NCI-H2196 treated with DMSO at 0.1 percent for 48 hours (cell line): ENCODE measurements around the gene TRPM2.
"Not testable (repeated sequence)": the region's sequence is repeated elsewhere in the genome, so short reads cannot be mapped to it uniquely, and the experiment has no call there.

Source experiments
- DNase-seq: peaks from one replicate; lab custom pipeline; 2025; ENCODE audit not compliant: unreplicated experiment; lab: John Stamatoyannopoulos, UW

TRPM2 gene

GRCh38 chr21:44395260-44395659, 41.8 kb downstream of the TRPM2 start:
- no peak for DNase-seq

- DNase-seq, result not testable (repeated sequence)
Observed at GRCh38 chr21:44396803-44397202, 43.4 kb downstream of the TRPM2 start.

- no peak for DNase-seq
Observed at GRCh38 chr21:44397431-44398031, 44.1 kb downstream of the TRPM2 start.

GRCh38 chr21:44398499-44398898, 45.1 kb downstream of the TRPM2 start:
- DNase-seq, result no peak

- no peak for DNase-seq
Observed at GRCh38 chr21:44399151-44399954, 45.9 kb downstream of the TRPM2 start.

GRCh38 chr21:44399955-44400790, 46.8 kb downstream of the TRPM2 start:
- no peak for DNase-seq

- DNase-seq, result no peak
Observed at GRCh38 chr21:44400791-44401385, 47.5 kb downstream of the TRPM2 start.

- DNase-seq, result no peak
Observed at GRCh38 chr21:44401386-44402160, 48.2 kb downstream of the TRPM2 start.

- DNase-seq, result no peak
Observed at GRCh38 chr21:44402323-44403105, 49.1 kb downstream of the TRPM2 start.

GRCh38 chr21:44403106-44404020, 49.9 kb downstream of the TRPM2 start:
- no peak for DNase-seq

GRCh38 chr21:44404482-44404881, 51.1 kb downstream of the TRPM2 start:
- not testable (repeated sequence) for DNase-seq

- no peak for DNase-seq
Observed at GRCh38 chr21:44405091-44405947, 51.9 kb downstream of the TRPM2 start.

GRCh38 chr21:44405948-44406872, 52.8 kb downstream of the TRPM2 start:
- no peak for DNase-seq

GRCh38 chr21:44406953-44407352, 53.5 kb downstream of the TRPM2 start:
- DNase-seq, result no peak

GRCh38 chr21:44407493-44407892, 54.1 kb downstream of the TRPM2 start:
- DNase-seq, result no peak

- DNase-seq, result no peak
Observed at GRCh38 chr21:44408226-44408625, 54.8 kb downstream of the TRPM2 start.
